LNCaP clone FGC (cell line): ENCODE measurements around the gene EXT2.

ENCODE experiments used
- DNase-seq: peaks from one replicate; pipeline ENCODE4 v3.0.0-alpha.2; 2011; ENCODE audit warnings: low read depth
- H3K4me3 ChIP-seq: 2 replicates; pipeline ENCODE4 v1.5.1; 2011; ENCODE audit warnings: mild to moderate bottlenecking, low read depth, low read length, control low read depth
- TF ChIP-seq, protein P1 (sequence below): IDR thresholded peaks from 2 replicates; pipeline ENCODE4 v1.5.1; 2012; ENCODE audit warnings: mild to moderate bottlenecking; ENCODE audit not compliant: control insufficient read depth, insufficient read depth; ENCODE audit errors: extremely low read depth

Gene EXT2

DNA sequence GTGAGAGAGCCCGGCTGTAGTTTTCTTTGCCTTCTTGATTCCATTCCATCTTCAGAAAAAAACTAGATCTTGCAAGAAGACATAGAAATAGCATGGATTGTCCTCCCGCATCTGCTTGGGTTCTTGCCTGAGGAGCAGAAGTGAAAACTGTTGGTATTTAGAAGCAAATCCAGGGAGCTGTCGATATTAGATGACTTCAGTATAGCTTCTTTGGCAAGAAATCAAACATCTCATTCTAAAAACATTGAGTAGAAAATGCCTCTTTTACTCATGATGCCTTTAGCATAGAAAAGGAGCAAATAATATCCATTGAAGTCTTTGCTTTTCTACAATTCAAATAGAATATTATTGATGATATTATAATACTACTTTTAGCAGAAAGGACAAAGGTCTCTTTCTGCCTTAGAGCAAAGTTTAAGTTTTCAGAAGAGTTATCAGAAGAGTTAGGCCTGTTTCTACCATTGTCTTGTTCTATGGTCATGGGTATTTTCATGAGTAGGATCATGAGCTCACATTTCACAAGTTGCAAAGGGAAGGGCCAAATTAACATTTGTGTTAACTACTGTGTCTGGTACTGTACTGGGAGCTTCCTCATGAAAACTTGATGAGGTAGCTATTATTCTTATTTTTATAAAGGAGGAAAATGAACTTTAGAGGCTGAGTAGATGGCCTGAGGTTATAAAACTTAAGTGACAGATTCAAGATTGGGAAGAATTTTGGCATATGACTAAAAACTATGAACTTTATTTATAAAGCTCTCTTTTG lies 49.7 kb downstream of the EXT2 start:
- no peak for DNase-seq
- no peak overlapping the region for H3K4me3 ChIP-seq
- TF ChIP-seq, protein P1, sequence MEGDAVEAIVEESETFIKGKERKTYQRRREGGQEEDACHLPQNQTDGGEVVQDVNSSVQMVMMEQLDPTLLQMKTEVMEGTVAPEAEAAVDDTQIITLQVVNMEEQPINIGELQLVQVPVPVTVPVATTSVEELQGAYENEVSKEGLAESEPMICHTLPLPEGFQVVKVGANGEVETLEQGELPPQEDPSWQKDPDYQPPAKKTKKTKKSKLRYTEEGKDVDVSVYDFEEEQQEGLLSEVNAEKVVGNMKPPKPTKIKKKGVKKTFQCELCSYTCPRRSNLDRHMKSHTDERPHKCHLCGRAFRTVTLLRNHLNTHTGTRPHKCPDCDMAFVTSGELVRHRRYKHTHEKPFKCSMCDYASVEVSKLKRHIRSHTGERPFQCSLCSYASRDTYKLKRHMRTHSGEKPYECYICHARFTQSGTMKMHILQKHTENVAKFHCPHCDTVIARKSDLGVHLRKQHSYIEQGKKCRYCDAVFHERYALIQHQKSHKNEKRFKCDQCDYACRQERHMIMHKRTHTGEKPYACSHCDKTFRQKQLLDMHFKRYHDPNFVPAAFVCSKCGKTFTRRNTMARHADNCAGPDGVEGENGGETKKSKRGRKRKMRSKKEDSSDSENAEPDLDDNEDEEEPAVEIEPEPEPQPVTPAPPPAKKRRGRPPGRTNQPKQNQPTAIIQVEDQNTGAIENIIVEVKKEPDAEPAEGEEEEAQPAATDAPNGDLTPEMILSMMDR: no peak

DNA sequence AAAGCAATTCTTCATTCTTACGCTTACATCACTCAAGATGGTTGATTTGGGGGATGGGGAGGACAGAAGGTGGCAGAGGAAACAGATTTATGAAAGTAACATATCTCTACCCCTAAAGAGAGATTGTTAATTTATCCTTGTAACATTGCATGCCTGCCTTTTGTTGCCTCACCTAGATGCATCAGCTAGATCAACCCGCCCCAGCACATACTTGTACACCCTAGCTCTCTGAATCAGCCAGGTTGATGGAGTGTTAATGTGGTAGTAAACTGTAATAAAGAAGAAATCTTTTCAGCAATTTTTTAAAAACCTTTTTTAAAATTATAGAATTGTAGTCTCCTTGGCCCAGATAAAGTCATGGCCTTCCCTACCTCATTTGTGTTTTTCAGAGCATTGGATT lies 51.5 kb downstream of the EXT2 start:
- TF ChIP-seq, protein P1: no peak
- DNase-seq: no peak
- no peak overlapping the region for H3K4me3 ChIP-seq

DNA sequence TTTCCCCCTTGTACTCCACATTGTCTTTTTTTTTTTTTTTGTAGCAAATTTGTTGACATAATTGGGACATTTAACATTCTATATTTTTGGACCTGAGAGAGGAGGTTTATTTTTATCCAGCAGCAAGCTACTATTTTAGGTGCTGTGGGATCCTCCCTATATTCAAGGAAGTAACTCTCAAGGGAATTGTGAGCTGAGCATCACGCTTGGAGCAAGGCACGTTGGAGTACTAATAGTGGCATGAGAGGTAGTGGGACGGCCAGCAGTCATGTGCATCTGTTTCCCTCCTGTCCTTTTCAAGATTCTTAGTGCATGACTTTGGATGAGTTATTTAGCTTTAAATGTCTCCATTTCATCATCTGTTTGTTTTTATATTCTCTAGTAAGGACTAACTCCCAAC lies 52.3 kb downstream of the EXT2 start:
- no peak overlapping the region for H3K4me3 ChIP-seq
- TF ChIP-seq, protein P1: no peak
- no peak for DNase-seq

DNA sequence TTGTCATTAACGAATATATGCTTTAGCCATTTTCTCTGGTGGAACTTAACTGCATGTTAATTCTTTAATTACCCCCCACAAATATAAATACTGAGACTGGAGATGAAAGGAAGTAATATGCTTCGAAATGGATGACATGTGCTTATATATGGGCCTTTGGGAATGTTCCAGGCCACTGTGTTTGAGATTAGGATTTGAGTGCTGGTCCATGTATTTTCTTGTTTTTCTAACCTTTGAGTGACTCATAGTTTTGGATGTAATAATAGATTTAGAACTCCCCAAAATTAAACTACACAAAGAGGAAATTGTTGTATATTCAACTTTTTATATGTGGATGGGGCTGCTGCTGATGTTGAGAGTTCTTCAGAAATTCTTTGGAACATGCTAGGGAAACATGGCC lies 54.2 kb downstream of the EXT2 start:
- TF ChIP-seq, protein P1: no peak
- H3K4me3 ChIP-seq: no peak overlapping the region
- DNase-seq: no peak

DNA sequence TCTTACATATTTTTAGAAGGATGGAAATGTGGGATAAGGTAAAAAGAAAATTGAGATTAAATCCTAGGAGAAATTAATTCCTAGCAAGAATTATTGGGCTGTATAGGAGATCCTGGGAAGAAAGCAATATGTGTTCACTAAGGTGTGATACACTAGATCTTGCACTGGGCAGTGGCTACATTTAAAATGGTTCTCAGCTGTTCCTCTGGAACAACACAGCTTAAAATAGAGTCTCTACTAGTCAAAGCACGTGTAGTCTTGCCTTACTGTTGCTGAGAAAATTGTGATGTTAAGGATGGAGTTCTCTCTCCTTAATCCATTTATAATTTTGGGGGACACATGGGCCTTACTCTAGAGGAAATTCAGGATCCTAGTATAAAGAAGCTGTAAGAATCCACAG lies 54.9 kb downstream of the EXT2 start:
- no peak for DNase-seq
- TF ChIP-seq, protein P1: no peak
- no peak overlapping the region for H3K4me3 ChIP-seq

DNA sequence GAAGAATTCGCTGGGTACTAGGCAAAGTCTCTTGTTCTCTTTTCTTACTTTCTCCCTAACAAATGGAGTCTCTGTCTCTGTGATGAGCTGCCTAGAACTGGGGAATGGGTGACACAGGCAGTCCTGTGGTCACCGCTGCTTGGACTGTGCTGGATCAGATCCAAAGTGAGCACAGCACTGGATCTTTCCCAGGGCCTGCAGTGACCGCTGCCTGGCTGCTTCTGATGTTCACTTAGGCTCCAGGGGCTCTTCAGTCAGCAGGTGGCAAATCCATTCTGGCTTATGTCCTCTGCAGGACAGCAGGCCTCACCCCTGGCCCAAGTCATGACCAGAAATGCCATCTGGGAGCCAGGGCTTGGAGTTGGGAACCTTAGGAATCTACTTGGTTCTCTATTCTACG lies 61.5 kb downstream of the EXT2 start:
- TF ChIP-seq, protein P1: no peak
- no peak overlapping the region for H3K4me3 ChIP-seq
- DNase-seq: no peak

DNA sequence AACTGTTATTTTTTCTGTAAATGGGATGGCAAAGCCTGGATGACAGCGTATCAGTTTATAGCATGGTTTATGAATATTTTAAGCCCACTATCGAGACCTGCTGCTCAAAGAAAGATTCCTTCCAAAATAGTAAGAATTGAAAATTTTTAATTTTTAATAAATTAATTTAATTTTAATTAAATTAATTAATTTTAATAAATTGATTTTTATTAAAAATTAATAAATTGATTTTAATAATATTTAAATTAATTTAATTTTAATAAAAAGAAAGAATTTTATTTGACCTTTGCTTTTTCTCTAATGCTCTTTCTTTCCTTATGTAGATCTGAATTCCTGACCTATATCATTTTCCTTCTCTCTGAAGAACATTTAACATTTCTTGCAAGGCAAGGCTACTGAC lies 62.9 kb downstream of the EXT2 start:
- DNase-seq: no peak
- H3K4me3 ChIP-seq: no peak overlapping the region
- TF ChIP-seq, protein P1: no peak
